CD4-positive, alpha-beta T cell treated with Interferon alpha-2 for 1 hour (primary cell): ENCODE results near the gene GPBAR1.

Experiments used
- DNase-seq, 2 donors: peaks; one replicate each; pipeline ENCODE4 v3.0.0-alpha.2; 2020 to 2022

The GPBAR1 gene

GRCh38 chr2:218260742-218261422 lies at the start of gene GPBAR1:
Gene GPBAR1 (plus strand): TSS chr2:218261015. CDS start chr2:218262725, 1,710 bp downstream.
- DNase-seq: no peak

DNA sequence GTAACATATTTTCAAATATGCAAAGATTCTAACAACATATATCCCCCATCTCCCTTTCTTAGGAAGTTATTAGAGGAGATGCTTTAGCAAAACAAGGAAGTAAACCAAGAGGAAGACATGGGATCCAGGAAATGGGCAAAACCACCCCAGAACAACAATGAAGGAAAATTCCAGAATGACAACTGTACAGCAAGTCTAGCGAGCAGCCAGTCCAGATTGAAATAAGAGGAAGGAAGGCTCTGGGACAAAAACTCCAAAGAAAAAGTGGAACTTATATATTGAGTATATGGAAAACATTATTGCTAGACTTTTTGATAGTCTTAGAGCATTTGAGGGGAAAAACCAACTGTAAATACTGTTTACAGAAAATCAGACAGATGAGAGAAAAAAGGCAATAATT lies 46.7 kb upstream of the GPBAR1 start:
- DNase-seq: no peak

GRCh38 chr2:218216336-218216673 lies 44.5 kb upstream of the GPBAR1 start:
- no peak for DNase-seq

DNA sequence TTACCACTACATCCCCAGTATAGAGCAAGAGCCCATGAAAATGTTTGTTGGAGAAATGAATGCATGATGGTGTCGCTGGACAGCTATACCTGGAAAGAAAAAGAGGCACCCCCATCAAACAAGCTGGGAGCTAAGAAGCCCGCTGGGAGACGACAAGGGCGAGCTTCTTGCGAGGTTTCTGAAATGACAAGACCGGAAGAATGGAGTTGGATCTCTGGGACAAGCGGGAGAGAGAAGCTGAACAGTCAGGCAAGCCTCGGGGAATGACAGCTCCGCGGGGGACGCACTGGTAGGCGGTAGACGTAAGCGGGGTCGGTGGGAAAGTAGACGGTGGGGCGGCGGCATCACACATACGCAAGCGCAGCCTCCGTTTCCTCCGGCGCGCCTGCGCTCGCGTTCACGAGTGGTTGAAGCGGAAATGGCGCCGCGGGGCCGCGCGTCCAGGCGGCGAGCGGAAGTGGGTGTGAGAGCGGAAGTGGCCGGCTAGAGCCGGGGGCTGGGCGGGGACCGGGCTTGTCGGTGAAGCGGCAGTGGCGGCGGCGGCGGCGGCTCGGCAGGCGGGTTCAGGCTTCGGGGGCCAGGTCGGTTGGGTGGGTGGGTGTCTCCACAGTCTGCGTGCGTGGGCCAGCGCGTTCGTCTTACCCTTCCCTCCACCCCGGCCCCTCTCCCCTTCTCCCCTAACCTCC lies 44.0 kb upstream of the GPBAR1 start, which contains the start of gene ARPC2:
TSS of gene ARPC2 (plus strand) at position 516 of the 686 bp plus-strand sequence. CDS start 282 bp downstream, outside the sequence.
- peak; percentile 92 to 95 for DNase-seq

- DNase-seq: peak; percentile 64 to 68
Measured at GRCh38 chr2:218217360-218218267, 43.2 kb upstream of the GPBAR1 start.

DNA sequence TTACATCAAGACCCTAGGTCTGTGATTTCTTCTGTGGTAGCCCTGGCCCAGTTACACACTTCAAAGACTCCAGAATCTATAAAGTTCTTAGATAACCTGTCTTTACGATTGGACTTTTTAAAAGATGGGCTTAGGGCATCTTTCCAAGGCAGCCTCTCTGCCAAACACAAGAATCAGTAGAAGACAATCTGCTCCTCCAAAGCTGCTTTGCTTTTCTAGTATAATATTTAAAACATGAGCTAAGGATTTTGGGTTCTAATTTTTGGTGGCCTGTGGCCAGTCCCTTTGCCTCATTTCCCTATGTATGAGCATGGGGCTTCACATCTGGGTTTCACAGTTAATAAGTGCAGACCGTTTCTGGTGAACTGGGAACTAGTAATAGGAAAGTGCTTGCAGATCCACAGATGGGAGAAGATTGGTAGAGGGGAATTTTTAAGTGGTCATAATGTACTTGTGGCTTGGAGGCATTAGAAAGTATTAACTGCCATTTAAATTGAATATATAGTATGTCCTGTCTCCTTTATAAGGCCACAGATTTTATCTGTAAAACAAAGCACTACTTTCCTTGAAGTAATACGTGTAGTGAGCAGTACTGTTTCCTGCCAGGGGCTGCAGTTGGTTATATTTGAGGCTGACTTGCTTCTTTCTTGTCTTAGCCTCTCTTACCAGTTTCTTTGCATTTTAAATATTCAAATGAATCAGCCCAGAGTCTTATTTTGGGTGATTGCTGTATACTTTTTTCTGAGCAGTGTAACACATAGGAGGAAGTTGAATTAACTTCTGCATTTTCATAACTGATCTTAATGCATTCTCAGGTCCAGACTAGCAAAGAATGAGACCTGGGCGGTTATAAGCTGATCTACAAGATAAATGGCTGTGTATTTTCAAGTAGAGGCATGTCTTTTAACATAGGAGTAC lies 42.3 kb upstream of the GPBAR1 start:
- DNase-seq: peak; percentile 26 to 67

DNA sequence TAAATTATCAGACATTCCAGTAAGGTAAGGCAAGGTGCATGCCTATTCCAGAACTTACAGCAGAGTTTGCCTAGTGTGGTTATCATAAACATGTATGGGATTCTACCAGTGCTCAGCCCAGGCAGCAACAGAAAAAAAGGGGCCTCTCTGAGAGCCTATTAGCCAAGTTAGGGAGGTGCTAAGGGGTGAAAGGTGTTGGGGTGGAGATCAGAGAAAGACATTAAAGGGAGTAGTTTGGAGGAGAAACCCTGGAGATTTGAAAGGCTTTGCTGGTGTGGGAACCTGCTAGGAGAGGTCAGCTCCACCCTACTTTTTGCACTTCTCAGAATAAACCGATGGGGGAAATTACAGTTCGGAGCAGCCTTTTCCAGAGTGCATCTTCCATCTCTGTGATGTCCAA lies 40.9 kb upstream of the GPBAR1 start:
- peak in 1 of 2 donors; percentile 35 for DNase-seq

DNA sequence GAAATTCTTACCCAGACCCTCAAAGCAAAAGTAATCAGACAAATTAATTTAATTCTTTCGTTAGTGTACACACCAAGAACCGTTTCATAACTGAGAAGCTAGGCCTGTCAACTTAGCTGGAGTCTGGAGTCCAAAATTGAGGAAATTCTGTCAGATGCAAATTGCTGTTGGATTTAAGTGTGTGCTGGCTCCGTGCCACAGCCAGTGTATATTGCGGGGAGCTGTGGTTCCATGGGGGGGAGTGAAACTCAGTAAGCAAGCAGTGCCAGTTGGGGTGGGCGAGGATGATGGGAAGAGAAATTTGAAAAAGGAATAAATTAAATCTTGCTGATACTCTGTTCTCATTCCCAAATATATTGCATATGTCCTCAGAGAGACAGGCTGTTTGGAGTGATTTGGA lies 39.8 kb upstream of the GPBAR1 start:
- peak in 1 of 2 donors; percentile 27 for DNase-seq

DNA sequence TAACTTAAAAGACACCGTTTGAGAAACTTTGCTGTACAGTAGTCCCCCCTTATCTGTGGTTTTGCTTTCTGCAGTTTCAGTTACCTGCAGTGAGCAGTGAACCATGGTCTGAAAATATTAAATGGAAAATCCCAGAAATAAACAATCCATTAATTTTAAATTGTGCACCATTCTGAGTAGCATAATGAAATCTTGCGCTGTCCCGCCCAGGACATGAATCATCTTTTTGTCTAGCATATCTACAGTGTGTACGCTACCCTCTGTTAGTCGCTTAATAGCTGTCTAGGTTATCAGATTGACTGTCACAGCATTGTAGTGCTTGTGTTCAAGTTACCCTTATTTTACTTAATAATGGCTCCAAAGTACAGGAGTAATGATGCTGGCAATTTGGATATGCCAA lies 37.8 kb upstream of the GPBAR1 start:
- DNase-seq: peak in 1 of 2 donors; percentile 35

GRCh38 chr2:218224186-218224585 lies 36.6 kb upstream of the GPBAR1 start:
- no peak for DNase-seq

DNA sequence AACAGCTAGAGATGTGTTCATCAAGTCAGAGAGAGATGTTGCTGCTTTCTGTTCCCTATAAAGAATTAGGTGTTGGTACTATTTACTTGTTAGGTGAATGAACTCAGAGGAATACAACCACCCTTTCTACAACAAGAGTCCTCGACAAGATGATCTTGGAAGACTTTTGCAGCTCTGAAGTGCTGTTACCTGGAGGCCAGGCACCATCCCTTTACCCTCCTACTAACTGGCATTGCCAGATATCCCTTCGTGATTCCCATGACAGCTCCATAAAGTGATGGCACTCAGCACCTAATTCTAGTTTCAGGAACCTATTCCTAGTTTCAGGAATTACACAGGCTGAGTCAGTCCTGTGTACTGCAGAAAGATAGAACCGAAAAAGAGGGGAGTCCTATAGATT lies 33.9 kb upstream of the GPBAR1 start:
- no peak for DNase-seq

GRCh38 chr2:218228366-218229090 lies 32.3 kb upstream of the GPBAR1 start:
- no peak for DNase-seq

DNA sequence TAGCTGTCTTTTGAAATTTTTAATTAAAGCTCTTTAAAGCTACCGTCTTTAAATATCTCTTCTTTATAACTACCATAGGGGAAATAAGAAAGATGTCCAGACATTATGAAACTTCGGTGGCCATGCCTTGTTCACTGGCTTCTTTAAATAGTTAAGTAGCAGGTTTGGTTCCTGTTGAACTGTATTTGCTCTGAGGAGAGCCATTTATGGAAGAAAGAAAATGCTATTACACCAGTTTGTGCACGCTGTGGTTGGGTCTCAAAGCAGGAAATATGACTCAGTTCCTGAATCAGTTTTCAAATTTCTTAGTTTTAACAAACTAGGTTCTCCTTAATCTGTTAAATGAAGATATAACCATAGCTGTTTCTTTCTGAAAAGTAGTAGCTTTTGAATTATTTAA lies 31.6 kb upstream of the GPBAR1 start:
- DNase-seq: peak; percentile 25 to 70

GRCh38 chr2:218229851-218230250 lies 31.0 kb upstream of the GPBAR1 start:
- no peak for DNase-seq

- DNase-seq: peak; percentile 27 to 62
Measured at GRCh38 chr2:218230882-218231281, 29.9 kb upstream of the GPBAR1 start.

GRCh38 chr2:218233543-218233942 lies 27.3 kb upstream of the GPBAR1 start:
- DNase-seq: no peak

- no peak for DNase-seq
Measured at GRCh38 chr2:218234521-218234920, 26.3 kb upstream of the GPBAR1 start.

DNA sequence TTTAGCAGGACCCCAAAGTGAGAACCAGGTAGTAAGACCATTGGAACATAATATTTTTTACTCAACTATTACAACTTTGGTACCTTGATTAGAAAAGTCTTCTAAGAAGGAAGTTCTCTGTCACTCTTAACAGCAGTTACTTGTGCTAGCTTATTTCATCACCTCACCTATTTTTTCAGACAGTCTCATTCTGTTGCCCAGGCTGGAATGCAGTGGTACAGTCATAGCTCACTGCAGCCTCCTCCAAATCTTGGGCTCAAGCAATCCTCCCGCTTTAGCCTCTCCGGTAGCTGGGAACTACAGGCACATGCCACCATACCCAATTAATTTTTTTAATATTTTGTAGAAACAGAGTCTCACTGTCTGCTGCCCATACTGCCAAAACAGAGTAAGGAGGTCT lies 25.8 kb upstream of the GPBAR1 start:
- no peak for DNase-seq

DNA sequence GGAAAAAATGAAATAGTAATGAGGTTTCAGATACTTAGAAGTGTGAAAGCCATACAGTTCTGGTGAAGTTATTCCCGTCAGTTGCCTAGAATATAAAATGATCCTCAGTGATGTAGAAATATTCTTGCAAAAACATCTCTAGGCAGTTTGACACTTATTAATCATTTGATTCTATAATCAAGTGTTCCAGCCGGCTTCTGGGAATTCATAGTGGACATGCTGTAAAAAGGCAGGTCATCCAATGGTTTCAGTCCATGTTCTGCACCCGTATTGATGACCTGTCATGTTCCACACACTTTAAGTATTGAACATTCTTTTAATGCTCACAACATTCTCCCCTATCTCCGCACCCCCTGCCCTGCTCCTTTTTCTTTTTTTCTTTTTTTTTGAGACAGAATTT lies 24.0 kb upstream of the GPBAR1 start:
- no peak for DNase-seq

- no peak for DNase-seq
Measured at GRCh38 chr2:218238887-218239286, 21.9 kb upstream of the GPBAR1 start.

- no peak for DNase-seq
Measured at GRCh38 chr2:218244204-218244603, 16.6 kb upstream of the GPBAR1 start.

GRCh38 chr2:218244665-218245064 lies 16.1 kb upstream of the GPBAR1 start:
- no peak for DNase-seq
